Measurements from ENCODE around the gene RSPH1. TPM values are rescaled to one million over a fixed set of nuclear protein-coding genes. Genes with fewer than 3 reads are reported as not detected.

The RSPH1 gene
- total and polyA plus RNA-seq, 2 of the 8 experiments (the other 6 are each of a cell fraction or from before 2014, with no cell fraction given) = 0.24 TPM; not detected in 1

DNA sequence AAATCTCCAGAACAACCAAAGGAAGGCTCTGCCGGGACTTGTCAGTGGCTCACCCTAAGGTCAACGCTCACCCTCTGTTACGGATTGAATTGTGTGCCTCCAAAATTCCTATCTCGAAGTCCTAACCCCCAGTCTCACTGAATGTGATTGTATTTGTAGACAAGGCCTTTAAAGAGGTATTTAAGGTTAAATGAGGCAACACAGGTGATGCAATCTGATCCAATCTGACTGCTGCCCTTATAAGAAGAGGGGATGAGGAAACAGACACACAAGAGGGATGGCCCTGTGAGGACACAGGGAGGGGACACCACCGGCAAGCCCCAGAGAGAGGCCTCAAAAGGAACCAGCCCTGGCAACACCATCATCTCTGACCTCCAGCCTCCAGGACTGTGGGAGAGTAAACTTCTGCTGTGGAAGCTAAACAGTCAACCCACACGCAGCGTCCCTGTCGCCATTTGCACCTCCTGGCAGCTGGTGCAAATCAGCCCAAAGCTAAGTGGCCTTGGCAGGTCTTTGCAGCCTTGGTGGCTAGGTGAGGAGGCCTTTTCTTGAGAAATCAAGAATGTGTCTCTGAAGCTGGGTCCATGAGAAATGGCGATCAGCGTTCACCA, 68.1 kb downstream of the RSPH1 start:
- Histone ChIP-seq H2AFZ (ENCODE audit: low read length) (no peak overlapping the region), H3K4me3 (ENCODE audit: extremely low read depth in 1 of 4, insufficient read depth in 2 of 4, low read depth in 3 of 4, low read length in 4 of 4) (no peak overlapping the region), H3K18ac (ENCODE audit: extremely low read depth, low read length) (no peak overlapping the region), H2BK120ac (replicated peaks; ENCODE audit: low read depth, low read length) (no peak overlapping the region), H4K91ac (replicated peaks; ENCODE audit: insufficient read length, low read length) (no peak overlapping the region), H3K56ac (replicated peaks; ENCODE audit: insufficient read length, low read depth, low read length) (no peak overlapping the region), H4K8ac (ENCODE audit: extremely low read depth, insufficient read depth, low read length) (no peak overlapping the region), H3K4ac (replicated peaks; ENCODE audit: insufficient read length, low read depth, low read length) (no peak overlapping the region), H3K36me3 (ENCODE audit: control insufficient read depth in 2 of 4, insufficient read depth in 4 of 4, low read length in 3 of 4) (no peaks in the 10 kb centered on the region), H3K27ac (ENCODE audit: low read depth, low read length) (no peak overlapping the region), H3K4me2 (ENCODE audit: insufficient read depth in 1 of 2, low read depth in 2 of 2, low read length in 2 of 2) (no peak overlapping the region), H2BK12ac (ENCODE audit: low read depth, low read length) (no peak overlapping the region), H3K79me2 (ENCODE audit: control insufficient read depth in 1 of 2, insufficient read depth in 2 of 2, low read length in 2 of 2) (no peaks in the 10 kb centered on the region), H3K79me1 (ENCODE audit: low read depth, low read length) (no peaks in the 10 kb centered on the region), H2BK20ac (ENCODE audit: low read length) (no peak overlapping the region), H3K9ac (replicated peaks in 1 of 4; ENCODE audit: extremely low read depth in 1 of 4, low read depth in 3 of 4, low read length in 3 of 4) (no peak overlapping the region), H2BK15ac (ENCODE audit: low read length) (no peak overlapping the region), H4K5ac (ENCODE audit: insufficient read length, low read depth, low read length) (no peak overlapping the region), H2AK5ac (ENCODE audit: low read depth, low read length) (no peak overlapping the region), H4K20me1 (replicated peaks in 1 of 2; ENCODE audit: control insufficient read depth in 1 of 2, insufficient read depth in 2 of 2, low read length in 2 of 2) (no peaks in the 10 kb centered on the region), H3K23ac (ENCODE audit: insufficient read length) (no peak overlapping the region), H3K27me3 (replicated peaks in 1 of 4; ENCODE audit: control insufficient read depth in 3 of 4, extremely low read depth in 1 of 4, insufficient read depth in 3 of 4, low read length in 3 of 4) (no peaks in the 10 kb centered on the region; a peak in 1 of 7 replicates), H3K14ac (ENCODE audit: insufficient read length) (no peak overlapping the region), H3K23me2 (ENCODE audit: low read depth, low read length) (no peaks in the 10 kb centered on the region), H3K9me3 (ENCODE audit: insufficient read depth in 2 of 2, low read depth in 1 of 2, low read length in 1 of 2) (peaks cover 2 to 4% of the 10 kb centered on the region in 2 experiments; a peak in 2 of 4 replicates), H3K4me1 (replicated peaks in 1 of 4; ENCODE audit: control insufficient read depth in 3 of 4, insufficient read depth in 4 of 4, low read length in 3 of 4) (no peaks in the 10 kb centered on the region), H2BK5ac (ENCODE audit: low read depth, low read length) (no peak overlapping the region; the same call in 1 of the 2 replicates)
- ChIA-PET CTCF (ENCODE audit: partially characterized antibody) (interaction anchor here (1.6 kb wide), 1 partner anchor 47 kb away, joined by 4 read pairs; no protein-coding TSS in a partner anchor), POLR2A (ENCODE audit: partially characterized antibody) (interaction anchor here (1.0 kb wide), 1 partner anchor 11 kb away, joined by 3 read pairs; no protein-coding TSS in a partner anchor)
- DNase-seq (ENCODE audit: low read depth in 1 of 2, low spot score in 2 of 2) = no peak
- no peak for FAIRE-seq
- 88% methylated on average over 10 of the region's 10 CpGs; no CpG with 5 or more reads in 1 of the 2 experiments for WGBS, 2 experiments (ENCODE audit: extremely low coverage in 1 of 2, insufficient coverage in 1 of 2, insufficient read length in 1 of 2, insufficient replicate concordance in 2 of 2, low coverage in 1 of 2, low lambda C conversion rate in 2 of 2, missing lambda C conversion rate in 1 of 2)
- no peak for TF ChIP-seq SP2 (IDR thresholded peaks at IDR 0.05; ENCODE audit: low read length)
- no peak for TF ChIP-seq JUN (IDR thresholded peaks at IDR 0.05; ENCODE audit: low read depth, low read length)
- no peak for TF ChIP-seq SIN3A (conservative IDR thresholded peaks at IDR 0.05 in 1 of 2, IDR thresholded peaks at IDR 0.05 in 1 of 2; ENCODE audit: low read depth in 1 of 2, low read length in 2 of 2)
- TF ChIP-seq CHD1 (IDR thresholded peaks at IDR 0.05; ENCODE audit: low read depth, low read length) = no peak
- TF ChIP-seq CREB1 (IDR thresholded peaks at IDR 0.05) = no peak
- TF ChIP-seq GTF2F1 (IDR thresholded peaks at IDR 0.05; ENCODE audit: borderline replicate concordance, low read depth, low read length) = no peak
- TF ChIP-seq TBP (IDR thresholded peaks at IDR 0.05; ENCODE audit: low read depth, low read length) = no peak
- no peak for TF ChIP-seq SAP30 (IDR thresholded peaks at IDR 0.05; ENCODE audit: insufficient read depth, insufficient replicate concordance, low read length)
- no peak for TF ChIP-seq BRCA1 (IDR thresholded peaks at IDR 0.05; ENCODE audit: low read depth, low read length)
- no peak for TF ChIP-seq POLR2A (IDR thresholded peaks at IDR 0.05; ENCODE audit: control extremely low read depth in 1 of 2, low read depth in 2 of 2, low read length in 2 of 2)
- no peak for TF ChIP-seq SIRT6 (IDR thresholded peaks at IDR 0.05; ENCODE audit: low read length)
- TF ChIP-seq, protein P1, sequence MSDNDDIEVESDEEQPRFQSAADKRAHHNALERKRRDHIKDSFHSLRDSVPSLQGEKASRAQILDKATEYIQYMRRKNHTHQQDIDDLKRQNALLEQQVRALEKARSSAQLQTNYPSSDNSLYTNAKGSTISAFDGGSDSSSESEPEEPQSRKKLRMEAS (IDR thresholded peaks at IDR 0.05) = no peak
- no peak for TF ChIP-seq CBX8 (IDR thresholded peaks at IDR 0.05; ENCODE audit: borderline replicate concordance, low read depth, low read length)
- no peak for TF ChIP-seq JUND (IDR thresholded peaks at IDR 0.05; ENCODE audit: low read length)
- TF ChIP-seq SP1 (IDR thresholded peaks at IDR 0.05; ENCODE audit: low read depth, low read length) = no peak

Measured in H1 (cell line).